CD4-positive, alpha-beta T cell treated with Interferon gamma for 1 hour (primary cell): ENCODE measurements around the gene FSTL1.

ENCODE experiments used
- DNase-seq: peaks from one replicate; pipeline ENCODE4 v3.0.0-alpha.2; 2020

The FSTL1 gene, protein sequence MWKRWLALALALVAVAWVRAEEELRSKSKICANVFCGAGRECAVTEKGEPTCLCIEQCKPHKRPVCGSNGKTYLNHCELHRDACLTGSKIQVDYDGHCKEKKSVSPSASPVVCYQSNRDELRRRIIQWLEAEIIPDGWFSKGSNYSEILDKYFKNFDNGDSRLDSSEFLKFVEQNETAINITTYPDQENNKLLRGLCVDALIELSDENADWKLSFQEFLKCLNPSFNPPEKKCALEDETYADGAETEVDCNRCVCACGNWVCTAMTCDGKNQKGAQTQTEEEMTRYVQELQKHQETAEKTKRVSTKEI

DNA sequence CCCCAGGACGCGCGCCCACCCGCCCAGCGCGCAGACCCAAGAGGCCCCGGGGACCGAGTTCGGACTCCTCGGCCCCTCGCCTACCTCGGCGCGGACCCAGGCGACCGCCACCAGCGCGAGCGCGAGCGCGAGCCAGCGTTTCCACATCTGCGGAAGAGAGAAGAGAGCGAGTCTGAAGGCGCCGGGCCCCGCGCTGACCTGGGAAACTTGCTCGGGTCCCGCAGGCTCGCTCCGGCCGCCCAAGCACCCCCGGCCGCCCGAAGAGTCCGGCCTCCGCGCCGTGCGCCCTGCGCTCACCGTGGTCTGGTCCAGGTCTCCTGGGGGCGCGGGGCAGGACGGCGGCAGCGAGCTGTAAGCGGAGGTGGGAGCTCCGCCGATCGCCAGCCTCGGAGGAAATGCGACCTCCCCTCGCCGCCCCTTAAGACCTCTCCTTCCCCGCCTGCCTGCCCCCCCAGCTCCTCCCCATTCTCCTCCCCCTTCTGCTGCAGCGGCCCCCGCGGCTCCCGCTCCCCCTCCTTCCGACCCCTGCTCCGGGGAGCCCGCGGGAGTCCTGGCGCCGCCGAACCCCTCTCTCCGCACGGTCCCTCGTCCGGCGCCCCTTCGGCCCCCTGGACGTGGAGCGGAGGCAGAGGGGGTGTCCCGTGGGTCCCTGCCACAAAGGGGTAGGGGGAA, at the start of gene FSTL1:
Gene FSTL1, minus strand, starts transcription at position 393 of the 672 bp plus-strand sequence. Its CDS starts 246 bp downstream, at position 147.
- no peak for DNase-seq

GRCh38 chr3:120498556-120499346, 48.0 kb upstream of the FSTL1 start:
- no peak for DNase-seq

DNA sequence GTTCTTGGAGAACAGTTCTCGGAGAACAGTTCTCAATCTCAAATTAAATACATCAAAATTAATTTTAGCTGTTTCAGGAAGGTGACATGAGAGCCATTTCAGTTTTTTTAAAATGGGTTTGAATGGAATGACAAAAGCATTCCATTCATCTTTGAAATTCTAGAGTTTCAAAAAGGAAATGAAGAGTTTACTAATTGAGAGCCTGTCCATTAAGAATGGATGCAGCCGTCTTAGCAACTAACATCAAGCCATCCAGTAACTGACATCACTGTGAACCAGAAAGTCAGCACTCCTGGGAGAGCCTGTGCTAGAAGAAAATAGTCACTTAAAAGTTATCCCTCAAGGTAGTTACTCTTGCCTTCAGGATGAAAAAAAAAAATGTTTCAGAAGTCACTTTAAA, 47.0 kb upstream of the FSTL1 start:
- no peak for DNase-seq

DNA sequence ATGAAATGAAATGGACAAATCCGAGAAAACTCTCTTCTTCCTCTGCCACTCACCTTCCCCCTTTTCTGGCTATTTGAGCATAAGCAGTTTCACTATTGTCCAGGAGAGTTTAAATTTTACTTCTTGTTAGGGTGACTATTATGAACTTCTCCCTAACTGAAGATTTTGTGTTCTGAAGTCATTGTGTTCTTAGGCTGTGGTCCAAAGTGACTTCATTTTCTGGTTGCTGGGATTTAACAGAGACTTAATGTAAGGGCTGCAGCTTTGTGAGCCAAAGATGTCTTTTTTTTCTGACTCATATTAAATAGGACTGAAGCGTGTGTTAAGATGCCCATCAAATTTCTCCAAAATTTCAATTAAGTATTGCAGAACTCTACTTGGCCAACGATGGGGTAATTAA, 46.5 kb upstream of the FSTL1 start:
- DNase-seq = no peak

- no peak for DNase-seq
These were observed 45.6 kb upstream of the FSTL1 start for GRCh38 chr3:120496278-120497002.

- DNase-seq = no peak
These were observed 45.0 kb upstream of the FSTL1 start for GRCh38 chr3:120495809-120496208.

DNA sequence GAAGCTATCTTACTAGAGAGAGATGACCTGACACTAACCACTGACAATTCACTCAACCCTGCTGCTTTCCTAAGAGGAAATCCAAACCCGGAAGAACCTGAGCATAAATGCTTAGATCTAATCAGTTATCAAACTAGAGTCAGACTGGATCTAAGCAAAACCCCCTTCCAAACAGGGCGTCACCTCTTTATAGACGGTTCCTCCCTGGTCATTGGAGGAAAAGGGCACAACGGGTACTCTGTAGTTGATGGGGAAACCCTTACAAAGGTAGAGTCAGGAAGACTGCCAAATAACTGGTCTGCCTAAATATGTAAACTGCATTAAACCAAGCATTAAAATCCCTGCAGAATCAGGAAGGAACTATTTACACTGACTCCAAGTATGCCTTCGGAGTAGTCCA, 41.3 kb upstream of the FSTL1 start:
- no peak for DNase-seq

GRCh38 chr3:120489421-120489820, 38.6 kb upstream of the FSTL1 start:
- DNase-seq = no peak

- no peak for DNase-seq
These were observed 37.5 kb upstream of the FSTL1 start for GRCh38 chr3:120488296-120488695.

DNA sequence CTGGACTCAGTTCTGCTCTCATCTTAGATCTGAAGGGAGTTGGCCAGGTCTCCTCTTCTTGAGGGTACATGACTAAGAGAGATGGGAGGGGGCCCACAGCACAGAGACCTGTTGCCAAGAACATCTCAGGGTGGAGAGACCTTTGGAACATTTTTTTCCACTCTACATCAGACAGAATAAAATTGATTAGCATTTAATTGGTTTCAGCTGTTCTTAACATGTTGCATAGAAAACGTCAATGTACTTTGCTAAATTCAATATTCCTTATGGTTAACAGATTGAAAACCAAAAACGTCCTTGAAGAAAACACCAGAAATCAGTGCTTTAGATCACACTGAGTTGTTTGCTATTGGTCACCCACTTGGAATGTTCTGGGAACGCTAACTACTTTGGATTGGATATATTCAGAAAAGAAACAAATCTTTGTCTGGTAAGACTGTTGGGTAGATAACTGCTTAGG, 36.4 kb upstream of the FSTL1 start:
- DNase-seq = no peak

DNA sequence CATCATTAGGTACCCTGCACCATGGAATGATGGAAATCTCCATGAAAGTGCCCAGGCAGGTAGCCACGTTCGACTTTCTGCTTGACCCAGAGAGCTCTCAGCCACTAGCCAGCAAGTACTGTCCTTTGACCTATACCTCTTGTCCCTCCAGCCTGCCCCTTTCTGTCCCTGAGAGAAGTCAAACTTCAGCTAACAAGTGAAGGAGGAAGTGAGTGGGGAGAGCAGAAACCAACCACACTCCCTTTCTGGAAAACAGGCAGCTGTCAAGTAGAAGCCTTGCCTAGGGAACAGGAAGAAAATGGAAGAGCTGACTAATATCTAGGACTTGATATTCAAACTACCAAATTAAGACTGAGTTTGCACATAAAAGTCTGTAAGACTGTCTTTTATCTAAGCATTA, 30.3 kb upstream of the FSTL1 start:
- DNase-seq = no peak

- no peak for DNase-seq
These were observed 27.0 kb upstream of the FSTL1 start for GRCh38 chr3:120477781-120478180.

DNA sequence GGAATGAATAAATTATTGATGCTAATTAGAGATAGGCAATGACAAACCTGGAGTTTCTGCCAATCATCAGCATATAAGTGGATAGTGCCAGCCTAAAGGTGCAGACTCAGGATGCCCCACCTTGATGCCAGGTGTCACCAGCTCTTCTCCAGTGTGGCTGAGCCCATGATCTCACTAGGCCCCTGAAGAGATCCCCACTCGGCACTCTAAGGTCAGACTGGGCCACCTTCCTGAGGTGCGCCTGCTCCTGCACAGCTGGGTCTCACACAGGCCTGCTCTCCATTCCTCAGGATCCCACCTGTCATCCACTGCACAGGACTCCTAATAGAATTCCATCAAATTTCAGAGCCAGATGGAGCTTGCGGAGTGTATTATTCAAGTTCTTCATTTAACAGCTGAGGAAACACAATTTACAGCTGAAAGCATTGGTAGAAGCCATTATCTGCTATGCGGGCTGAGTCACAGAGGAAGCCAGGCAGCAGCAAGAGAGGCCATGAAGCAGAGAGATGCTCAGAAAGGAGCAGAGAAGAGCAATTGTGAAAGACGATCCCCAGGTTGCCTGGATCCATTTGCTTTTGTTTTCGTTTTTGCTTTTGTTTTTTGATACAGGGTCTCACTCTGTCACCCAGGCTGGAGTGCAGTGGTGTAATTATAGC, 25.1 kb upstream of the FSTL1 start:
- DNase-seq = no peak

GRCh38 chr3:120473896-120474675, 23.3 kb upstream of the FSTL1 start:
- DNase-seq = no peak

DNA sequence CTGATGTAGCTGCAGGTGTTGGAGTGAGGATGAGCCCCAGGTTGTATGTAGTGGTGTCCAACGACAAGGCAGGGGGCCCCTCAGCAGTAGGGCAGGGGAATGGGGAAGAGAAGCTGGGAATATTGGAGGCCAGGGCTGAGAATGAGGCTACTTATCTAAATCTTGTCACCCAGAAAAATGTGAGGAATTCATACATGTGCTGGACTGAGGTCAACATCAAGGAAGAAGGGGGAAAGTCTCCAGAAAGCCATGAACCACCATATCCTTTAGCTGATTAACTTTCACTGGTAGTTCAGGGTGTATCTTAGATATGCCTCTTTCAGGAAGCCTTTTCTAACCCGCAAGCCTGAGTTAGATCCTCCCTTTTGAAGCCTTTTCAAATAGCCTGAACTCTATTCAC, 22.6 kb upstream of the FSTL1 start:
- no peak for DNase-seq

DNA sequence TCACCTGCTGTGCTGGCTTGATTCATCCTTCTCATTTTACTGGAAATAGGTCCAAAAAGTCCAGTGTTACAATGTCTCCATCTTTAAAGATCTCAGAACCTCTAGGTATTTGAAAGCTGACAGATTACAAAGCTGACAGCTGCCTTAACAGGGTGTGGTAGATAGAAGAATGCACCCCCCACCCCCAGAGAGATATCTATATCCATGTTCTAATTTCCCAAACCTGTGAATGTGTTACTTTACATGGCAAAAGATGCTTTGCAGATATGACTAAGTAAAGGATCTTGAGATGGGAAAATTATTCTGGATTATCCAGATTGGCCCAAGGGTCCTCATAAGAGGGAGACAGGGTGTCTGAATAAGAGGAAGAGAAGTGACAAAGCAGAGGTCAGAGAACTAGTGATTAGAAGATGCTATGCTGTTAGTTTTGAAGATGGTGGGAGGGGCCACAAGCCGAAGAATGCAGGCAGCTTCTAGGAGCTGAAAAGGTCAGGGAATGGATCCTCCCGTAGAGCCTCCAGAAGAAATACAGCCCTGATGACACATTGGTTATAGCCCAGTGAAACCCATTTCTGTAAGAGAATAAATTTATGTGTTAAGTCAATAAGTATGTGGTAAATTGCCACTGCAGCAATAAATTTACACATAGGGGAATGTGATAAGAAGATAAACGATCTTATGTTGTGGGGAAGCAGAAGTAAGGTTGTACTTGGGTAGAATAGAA, 21.5 kb upstream of the FSTL1 start:
- DNase-seq = no peak

- DNase-seq = no peak
These were observed 20.9 kb upstream of the FSTL1 start for GRCh38 chr3:120471643-120472042.

- DNase-seq = no peak
These were observed 20.1 kb upstream of the FSTL1 start for GRCh38 chr3:120470870-120471269.

DNA sequence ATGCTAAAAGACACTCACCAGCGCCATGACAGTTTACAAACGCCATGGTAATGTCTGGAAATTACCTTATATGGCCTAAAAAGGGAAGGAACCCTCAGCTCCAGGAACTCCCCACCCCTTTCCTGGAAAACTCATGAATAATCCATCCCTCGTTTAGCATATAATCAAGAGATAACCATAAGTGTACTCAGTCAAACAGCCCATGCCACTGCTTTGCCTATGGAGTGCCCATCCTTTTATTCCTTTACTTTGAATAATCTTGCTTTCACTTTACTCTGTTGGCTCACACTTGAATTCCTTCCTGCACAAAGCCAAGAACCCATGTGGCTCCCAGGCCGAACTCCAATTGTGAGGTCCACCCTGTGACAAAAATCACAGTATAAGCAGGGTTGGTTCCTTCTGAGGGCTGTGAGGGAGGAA, 19.1 kb upstream of the FSTL1 start:
- no peak for DNase-seq

DNA sequence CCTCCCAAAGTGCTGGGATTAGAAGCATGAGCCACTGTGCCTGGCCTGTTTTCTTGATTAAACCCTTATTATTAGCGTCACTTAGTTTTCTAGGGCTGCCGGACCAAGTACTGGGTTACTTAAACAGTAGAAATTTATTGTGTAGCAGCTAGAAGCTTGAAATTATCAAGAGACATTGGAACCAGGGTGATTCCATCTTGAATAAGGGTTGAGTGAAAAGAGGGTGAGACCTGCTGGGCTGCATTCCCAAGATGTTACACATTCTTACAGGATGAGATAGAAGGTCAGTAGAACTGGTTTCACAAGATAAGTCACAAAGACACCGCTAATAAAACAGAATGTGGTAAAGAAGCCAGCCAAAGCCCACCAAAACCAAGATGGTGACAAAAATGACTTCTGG, 18.6 kb upstream of the FSTL1 start:
- DNase-seq = no peak
